MG63 (cell line): ENCODE data around the gene SLC44A1. TPM values are rescaled to one million over a fixed set of nuclear protein-coding genes. Genes with fewer than 3 reads are reported as not detected.
A peak's percentile ranks its signal among the peaks of the same experiment; 100 is the strongest.

Source experiments
- DNase-seq: peaks from one replicate; pipeline ENCODE4 v3.0.0-alpha.2; 2020
- H3K27me3 ChIP-seq: fragments of 250-450 bp; sonication (Bioruptor Pico); 2 replicates; pipeline ENCODE4 v1.5.1; 2020; ENCODE audit warnings: mild to moderate bottlenecking, moderate library complexity
- H3K36me3 ChIP-seq: fragments of 250-450 bp; sonication (Bioruptor Pico); 2 replicates; pipeline ENCODE4 v1.5.1; 2020; ENCODE audit warnings: mild to moderate bottlenecking, moderate library complexity
- H3K4me3 ChIP-seq: fragments of 250-450 bp; sonication (Bioruptor Pico); 2 replicates; pipeline ENCODE4 v1.5.1; 2020; ENCODE audit warnings: mild to moderate bottlenecking, moderate library complexity
- H3K9me3 ChIP-seq: fragments of 250-450 bp; sonication (Bioruptor Pico); 2 replicates; pipeline ENCODE4 v1.5.1; 2020; ENCODE audit warnings: mild to moderate bottlenecking, moderate library complexity
- total RNA-seq: library from RNA; depleted of rRNA; stranded (reverse); fragments of >200 nt; shearing (Covaris generic); gene quantifications from 2 replicates; pipeline ENCODE4 v1.2.3, GENCODE V29; 2014; ENCODE audit warnings: low replicate concordance

SLC44A1 gene
- total RNA-seq, 1 experiment from 2014 or later, result 13.3 TPM

DNA sequence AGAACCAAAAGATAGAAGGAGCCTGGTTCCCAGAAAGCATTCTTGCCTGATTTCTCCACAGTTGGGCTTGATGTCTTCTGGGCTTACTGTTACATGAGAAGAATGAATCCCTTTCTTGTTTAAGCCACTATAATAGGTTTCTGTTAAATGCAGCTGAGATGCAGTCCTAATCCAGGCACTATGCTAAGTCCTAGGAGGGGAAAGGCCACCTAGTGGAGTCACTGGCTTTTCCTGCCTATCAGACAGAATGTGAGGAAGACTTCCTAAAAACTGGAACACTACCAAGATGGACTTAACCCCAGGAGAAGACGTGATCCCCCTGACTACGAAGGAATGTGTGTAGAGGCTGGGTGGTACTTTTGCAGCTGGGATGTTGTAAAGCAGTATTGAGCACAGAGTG, 169.1 kb downstream of the SLC44A1 start:
- Histone ChIP-seq H3K4me3 (no peak overlapping the region), H3K36me3 (no peaks in the 10 kb centered on the region), H3K9me3 (no peaks in the 10 kb centered on the region), H3K27me3 (no peaks in the 10 kb centered on the region)
- peak; percentile 12 for DNase-seq

- DNase-seq, result peak; percentile 11
Observed at GRCh38 chr9:105414947-105415661, 170.7 kb downstream of the SLC44A1 start.

GRCh38 chr9:105415662-105415980, 171.2 kb downstream of the SLC44A1 start:
- DNase-seq, result no peak
- Histone ChIP-seq H3K9me3 (no peaks in the 10 kb centered on the region), H3K27me3 (no peaks in the 10 kb centered on the region), H3K4me3 (no peak overlapping the region), H3K36me3 (no peaks in the 10 kb centered on the region)

More at GRCh38 chr9:105414947-105415661, 170.7 kb downstream of the SLC44A1 start:
- H3K27me3 ChIP-seq, result no peaks in the 10 kb centered on the region
- no peak overlapping the region for H3K4me3 ChIP-seq
- no peaks in the 10 kb centered on the region for H3K36me3 ChIP-seq
- H3K9me3 ChIP-seq, result no peaks in the 10 kb centered on the region

- Histone ChIP-seq H3K36me3 (no peaks in the 10 kb centered on the region), H3K9me3 (no peaks in the 10 kb centered on the region), H3K4me3 (no peak overlapping the region), H3K27me3 (no peaks in the 10 kb centered on the region)
- DNase-seq, result no peak
Observed at GRCh38 chr9:105416840-105417239, 172.4 kb downstream of the SLC44A1 start.

DNA sequence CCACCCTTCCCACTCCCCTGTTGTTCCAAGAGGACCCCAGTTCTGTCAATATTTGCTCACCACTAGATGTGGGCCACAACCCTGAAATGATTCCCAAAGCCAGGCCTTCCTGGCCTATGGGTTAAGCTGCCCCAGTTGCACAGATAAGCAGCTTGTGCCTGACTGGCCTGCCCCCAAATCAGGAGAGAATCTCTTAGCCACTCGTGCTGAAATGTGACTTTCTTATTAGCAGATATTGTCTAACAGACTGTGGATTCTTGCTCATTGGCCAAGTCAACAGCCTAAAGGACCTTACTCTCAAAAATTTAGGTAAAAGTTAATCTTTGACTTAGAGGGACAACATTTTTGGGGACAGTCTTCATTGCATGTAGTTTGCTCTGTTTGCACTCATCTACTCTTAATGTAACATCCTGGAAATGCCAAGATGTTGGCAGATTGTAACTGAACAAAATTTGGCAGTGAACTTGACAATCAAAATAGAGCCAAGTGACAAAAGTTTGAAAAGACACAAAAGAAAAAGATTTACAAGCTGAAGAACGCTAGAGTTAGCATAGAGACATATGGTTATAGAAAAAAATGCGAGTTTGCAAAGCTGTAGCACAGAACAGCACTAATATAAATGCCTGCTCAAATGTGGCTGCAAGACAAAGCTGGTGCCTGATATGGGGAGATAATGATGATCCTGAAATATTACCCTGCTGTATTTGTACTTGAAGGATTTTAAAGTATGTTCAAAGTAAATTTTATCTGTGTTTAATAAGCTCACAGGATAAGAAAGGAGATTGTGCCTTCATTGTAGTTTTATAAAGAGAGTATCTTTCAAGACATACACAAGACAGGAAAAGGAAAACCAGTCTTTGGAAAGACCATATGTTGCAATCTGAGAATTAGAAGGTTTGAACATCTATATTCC, 174.4 kb downstream of the SLC44A1 start:
- H3K9me3 ChIP-seq, result no peaks in the 10 kb centered on the region
- DNase-seq, result no peak
- H3K27me3 ChIP-seq, result no peaks in the 10 kb centered on the region
- H3K4me3 ChIP-seq, result no peak overlapping the region
- H3K36me3 ChIP-seq, result no peaks in the 10 kb centered on the region

GRCh38 chr9:105419816-105420597, 175.6 kb downstream of the SLC44A1 start:
- no peak for DNase-seq
- no peaks in the 10 kb centered on the region for H3K9me3 ChIP-seq
- H3K4me3 ChIP-seq, result no peak overlapping the region
- no peaks in the 10 kb centered on the region for H3K27me3 ChIP-seq
- H3K36me3 ChIP-seq, result no peaks in the 10 kb centered on the region

GRCh38 chr9:105421154-105421553, 176.7 kb downstream of the SLC44A1 start:
- no peak for DNase-seq
- no peaks in the 10 kb centered on the region for H3K36me3 ChIP-seq
- H3K9me3 ChIP-seq, result no peaks in the 10 kb centered on the region
- H3K4me3 ChIP-seq, result no peak overlapping the region
- no peaks in the 10 kb centered on the region for H3K27me3 ChIP-seq

- no peaks in the 10 kb centered on the region for H3K9me3 ChIP-seq
- DNase-seq, result no peak
- no peak overlapping the region for H3K4me3 ChIP-seq
- H3K36me3 ChIP-seq, result no peaks in the 10 kb centered on the region
- no peaks in the 10 kb centered on the region for H3K27me3 ChIP-seq
Observed at GRCh38 chr9:105421864-105422263, 177.4 kb downstream of the SLC44A1 start.

- no peaks in the 10 kb centered on the region for H3K36me3 ChIP-seq
- H3K27me3 ChIP-seq, result no peaks in the 10 kb centered on the region
- no peak overlapping the region for H3K4me3 ChIP-seq
- H3K9me3 ChIP-seq, result no peaks in the 10 kb centered on the region
- DNase-seq, result no peak
Observed at GRCh38 chr9:105425816-105426433, 181.5 kb downstream of the SLC44A1 start.

DNA sequence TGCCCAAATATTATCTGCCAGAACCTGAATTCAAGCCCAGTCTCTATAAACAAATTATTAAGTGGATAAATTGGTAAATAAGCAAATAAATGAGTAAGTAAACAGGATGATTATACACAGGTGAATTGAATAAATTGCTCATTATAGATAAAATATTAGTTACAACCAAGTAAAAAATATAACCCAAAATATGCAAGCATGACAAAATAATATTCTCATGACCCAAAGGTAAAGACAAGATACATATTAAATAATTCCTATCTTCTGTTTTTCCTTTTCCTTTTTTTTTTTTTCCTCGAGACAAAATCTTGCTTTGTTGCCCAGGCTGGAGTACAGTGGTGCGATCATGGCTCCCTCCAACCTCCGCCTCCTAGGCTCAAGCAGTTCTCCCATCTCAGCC, 182.2 kb downstream of the SLC44A1 start:
- Histone ChIP-seq H3K4me3 (no peak overlapping the region), H3K27me3 (no peaks in the 10 kb centered on the region), H3K36me3 (no peaks in the 10 kb centered on the region), H3K9me3 (no peaks in the 10 kb centered on the region)
- no peak for DNase-seq

- H3K36me3 ChIP-seq, result no peaks in the 10 kb centered on the region
- H3K9me3 ChIP-seq, result no peaks in the 10 kb centered on the region
- H3K27me3 ChIP-seq, result no peaks in the 10 kb centered on the region
- no peak overlapping the region for H3K4me3 ChIP-seq
- no peak for DNase-seq
Observed at GRCh38 chr9:105431424-105432246, 187.2 kb downstream of the SLC44A1 start.

DNA sequence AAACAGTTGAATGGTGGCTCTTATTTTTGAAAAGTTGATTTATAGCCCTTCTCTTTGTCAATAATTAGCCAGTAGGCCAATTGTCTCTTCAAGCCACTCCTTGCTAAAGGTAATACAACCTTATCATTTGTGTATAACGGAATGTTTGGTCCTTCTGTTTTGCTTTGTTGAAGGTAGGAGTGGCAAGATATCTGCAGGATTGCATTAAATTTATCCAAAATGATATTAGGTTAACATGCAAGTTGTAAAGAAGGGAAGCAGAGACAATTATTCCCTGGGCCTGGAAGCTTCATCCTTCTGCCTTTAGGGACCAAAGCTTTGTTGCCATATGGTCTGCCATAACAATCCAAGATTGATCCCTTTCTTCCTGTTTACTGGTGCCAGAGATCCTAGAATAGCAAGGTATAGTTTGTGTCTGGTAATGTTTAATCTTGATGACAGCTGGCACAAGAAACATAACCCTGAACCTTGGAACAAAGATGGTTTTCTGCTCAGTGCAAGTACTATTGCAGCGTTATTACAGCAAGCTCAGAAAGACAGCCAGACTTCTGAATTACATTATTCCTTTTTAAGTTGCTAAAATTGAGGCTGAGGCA, 187.9 kb downstream of the SLC44A1 start:
- Histone ChIP-seq H3K9me3 (no peaks in the 10 kb centered on the region), H3K4me3 (no peak overlapping the region), H3K36me3 (no peaks in the 10 kb centered on the region), H3K27me3 (no peaks in the 10 kb centered on the region)
- DNase-seq, result no peak

GRCh38 chr9:105435453-105435852, 191.0 kb downstream of the SLC44A1 start:
- no peak overlapping the region for H3K4me3 ChIP-seq
- no peak for DNase-seq
- no peaks in the 10 kb centered on the region for H3K36me3 ChIP-seq
- no peaks in the 10 kb centered on the region for H3K9me3 ChIP-seq
- no peaks in the 10 kb centered on the region for H3K27me3 ChIP-seq

GRCh38 chr9:105436783-105437182, 192.3 kb downstream of the SLC44A1 start:
- Histone ChIP-seq H3K27me3 (no peaks in the 10 kb centered on the region), H3K4me3 (no peak overlapping the region), H3K36me3 (no peaks in the 10 kb centered on the region), H3K9me3 (no peaks in the 10 kb centered on the region)
- DNase-seq, result no peak

DNA sequence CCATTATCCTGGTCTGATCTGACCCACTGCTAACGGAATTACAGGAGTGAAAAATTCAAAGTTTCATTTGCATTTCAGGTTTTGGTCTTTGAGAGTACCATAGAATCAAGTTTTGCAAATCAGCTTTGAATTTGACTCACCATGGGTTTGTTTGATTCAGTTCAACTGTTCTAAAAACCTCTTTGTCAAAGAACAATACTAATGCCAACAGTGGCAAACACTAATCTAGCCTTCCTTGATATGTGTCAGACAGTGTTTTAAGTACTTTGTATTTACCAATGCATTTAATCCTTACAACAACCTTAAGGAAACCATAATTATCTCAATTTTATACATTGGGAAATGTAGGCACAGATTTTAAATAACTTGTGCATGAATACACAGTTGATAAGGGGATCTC, 193.3 kb downstream of the SLC44A1 start:
- Histone ChIP-seq H3K4me3 (no peak overlapping the region), H3K36me3 (no peaks in the 10 kb centered on the region), H3K9me3 (no peaks in the 10 kb centered on the region), H3K27me3 (no peaks in the 10 kb centered on the region)
- DNase-seq, result no peak
